ENCODE results near the gene PRSS50. TPM values are rescaled to one million over a fixed set of nuclear protein-coding genes. Genes with fewer than 3 reads are reported as not detected.
"Not testable (repeated sequence)": the region's sequence is repeated elsewhere in the genome, so short reads cannot be mapped to it uniquely, and the experiment has no call there.

PRSS50 gene
- total RNA-seq, 1 donor from 2014 or later, result not detected

DNA sequence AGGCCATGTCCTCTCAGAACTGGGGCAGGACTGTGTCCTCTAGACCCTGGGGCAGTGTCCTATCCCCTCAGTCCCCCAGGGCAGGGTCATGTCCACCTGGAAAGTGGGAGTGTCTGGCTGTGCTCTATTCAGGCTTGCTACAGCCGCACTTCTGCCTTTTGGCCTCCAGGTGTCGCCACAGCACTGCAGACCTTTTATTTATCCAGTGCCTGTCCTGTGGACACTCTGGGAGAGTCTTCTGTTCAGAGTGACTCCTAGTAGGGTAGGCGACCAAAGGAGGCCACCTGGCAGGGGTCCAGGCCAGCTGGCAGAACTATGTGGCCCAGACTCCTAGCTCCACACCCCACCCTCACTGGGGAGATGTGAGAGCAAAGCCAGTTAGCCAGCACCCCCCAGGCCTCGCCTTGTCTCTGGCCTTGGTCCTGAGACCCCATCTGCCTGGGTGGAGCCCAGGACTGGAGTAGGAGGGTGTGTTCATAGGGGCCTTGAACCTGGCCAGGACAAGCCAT is 12.6 kb downstream of the PRSS50 start:
- TF ChIP-seq, protein P1, sequence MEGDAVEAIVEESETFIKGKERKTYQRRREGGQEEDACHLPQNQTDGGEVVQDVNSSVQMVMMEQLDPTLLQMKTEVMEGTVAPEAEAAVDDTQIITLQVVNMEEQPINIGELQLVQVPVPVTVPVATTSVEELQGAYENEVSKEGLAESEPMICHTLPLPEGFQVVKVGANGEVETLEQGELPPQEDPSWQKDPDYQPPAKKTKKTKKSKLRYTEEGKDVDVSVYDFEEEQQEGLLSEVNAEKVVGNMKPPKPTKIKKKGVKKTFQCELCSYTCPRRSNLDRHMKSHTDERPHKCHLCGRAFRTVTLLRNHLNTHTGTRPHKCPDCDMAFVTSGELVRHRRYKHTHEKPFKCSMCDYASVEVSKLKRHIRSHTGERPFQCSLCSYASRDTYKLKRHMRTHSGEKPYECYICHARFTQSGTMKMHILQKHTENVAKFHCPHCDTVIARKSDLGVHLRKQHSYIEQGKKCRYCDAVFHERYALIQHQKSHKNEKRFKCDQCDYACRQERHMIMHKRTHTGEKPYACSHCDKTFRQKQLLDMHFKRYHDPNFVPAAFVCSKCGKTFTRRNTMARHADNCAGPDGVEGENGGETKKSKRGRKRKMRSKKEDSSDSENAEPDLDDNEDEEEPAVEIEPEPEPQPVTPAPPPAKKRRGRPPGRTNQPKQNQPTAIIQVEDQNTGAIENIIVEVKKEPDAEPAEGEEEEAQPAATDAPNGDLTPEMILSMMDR (IDR thresholded peaks at IDR 0.05), result peak; percentile 98
- Mint-ChIP-seq H3K4me3 (ENCODE audit: unreplicated experiment) (no peak overlapping the region), H3K27me3 (ENCODE audit: unreplicated experiment) (peaks cover 5% of the 10 kb centered on the region), H3K9me3 (ENCODE audit: unreplicated experiment) (no peaks in the 10 kb centered on the region), H3K36me3 (ENCODE audit: unreplicated experiment) (no peaks in the 10 kb centered on the region), H3K27ac (ENCODE audit: unreplicated experiment) (no peak overlapping the region), H3K4me1 (ENCODE audit: unreplicated experiment) (peaks cover 10% of the 10 kb centered on the region)
- no peak for DNase-seq (ENCODE audit: extremely low spot score, unreplicated experiment)

DNA sequence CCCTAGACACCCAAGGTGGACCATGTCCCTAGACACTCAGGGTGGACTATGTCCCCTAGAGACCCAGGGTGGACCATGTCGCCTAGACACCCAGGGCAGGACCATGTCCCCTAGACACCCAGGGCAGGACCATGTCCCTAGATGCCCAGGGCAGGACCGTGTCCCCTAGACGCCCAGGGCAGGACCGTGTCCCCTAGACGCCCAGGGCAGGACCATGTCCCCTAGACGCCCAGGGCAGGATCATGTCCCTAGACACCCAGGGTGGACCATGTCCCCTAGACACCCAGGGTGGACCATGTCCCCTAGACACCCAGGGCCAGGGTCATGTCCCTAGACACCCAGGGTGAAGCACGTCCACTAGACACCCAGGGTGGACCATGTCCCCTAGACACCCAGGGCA is 13.3 kb downstream of the PRSS50 start:
- H3K27me3 Mint-ChIP-seq (ENCODE audit: unreplicated experiment); DNase-seq (ENCODE audit: extremely low spot score, unreplicated experiment); H3K9me3 Mint-ChIP-seq (ENCODE audit: unreplicated experiment); H3K27ac Mint-ChIP-seq (ENCODE audit: unreplicated experiment); H3K4me3 Mint-ChIP-seq (ENCODE audit: unreplicated experiment); H3K36me3 Mint-ChIP-seq (ENCODE audit: unreplicated experiment): not testable (repeated sequence)
- peaks cover 10% of the 10 kb centered on the region for H3K4me1 Mint-ChIP-seq (ENCODE audit: unreplicated experiment)

DNA sequence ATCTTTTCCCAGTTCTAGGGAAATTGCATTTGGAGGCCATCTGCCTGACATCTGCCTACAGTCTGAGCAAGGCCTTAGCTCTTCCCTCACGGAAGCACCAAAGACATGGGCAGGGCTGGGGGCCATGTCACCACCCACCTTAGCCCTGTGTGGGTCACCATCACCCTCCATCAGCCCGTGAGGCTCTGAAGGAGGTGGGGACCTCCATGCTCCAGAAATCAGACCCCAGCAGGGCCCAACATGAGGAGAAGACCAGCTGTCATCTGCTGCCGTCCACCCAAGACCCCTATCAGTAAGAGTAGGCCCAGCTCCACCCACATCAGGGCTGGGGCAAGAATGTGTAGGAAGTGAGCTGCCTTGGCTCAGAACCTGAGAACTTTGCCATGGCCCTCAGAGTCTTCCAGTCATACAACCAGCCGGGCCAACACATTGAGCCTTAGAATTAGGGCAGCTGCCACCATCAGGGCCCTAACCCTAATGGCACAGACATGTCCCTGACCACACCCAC is 14.6 kb downstream of the PRSS50 start:
- H3K9me3 Mint-ChIP-seq (ENCODE audit: unreplicated experiment), result no peaks in the 10 kb centered on the region
- TF ChIP-seq, protein P1 (IDR thresholded peaks at IDR 0.05), result no peak
- no peak for DNase-seq (ENCODE audit: extremely low spot score, unreplicated experiment)
- H3K27me3 Mint-ChIP-seq (ENCODE audit: unreplicated experiment), result peaks cover 5% of the 10 kb centered on the region
- no peak overlapping the region for H3K27ac Mint-ChIP-seq (ENCODE audit: unreplicated experiment)
- peaks cover 10% of the 10 kb centered on the region for H3K4me1 Mint-ChIP-seq (ENCODE audit: unreplicated experiment)
- no peaks in the 10 kb centered on the region for H3K36me3 Mint-ChIP-seq (ENCODE audit: unreplicated experiment)
- no peak overlapping the region for H3K4me3 Mint-ChIP-seq (ENCODE audit: unreplicated experiment)

DNA sequence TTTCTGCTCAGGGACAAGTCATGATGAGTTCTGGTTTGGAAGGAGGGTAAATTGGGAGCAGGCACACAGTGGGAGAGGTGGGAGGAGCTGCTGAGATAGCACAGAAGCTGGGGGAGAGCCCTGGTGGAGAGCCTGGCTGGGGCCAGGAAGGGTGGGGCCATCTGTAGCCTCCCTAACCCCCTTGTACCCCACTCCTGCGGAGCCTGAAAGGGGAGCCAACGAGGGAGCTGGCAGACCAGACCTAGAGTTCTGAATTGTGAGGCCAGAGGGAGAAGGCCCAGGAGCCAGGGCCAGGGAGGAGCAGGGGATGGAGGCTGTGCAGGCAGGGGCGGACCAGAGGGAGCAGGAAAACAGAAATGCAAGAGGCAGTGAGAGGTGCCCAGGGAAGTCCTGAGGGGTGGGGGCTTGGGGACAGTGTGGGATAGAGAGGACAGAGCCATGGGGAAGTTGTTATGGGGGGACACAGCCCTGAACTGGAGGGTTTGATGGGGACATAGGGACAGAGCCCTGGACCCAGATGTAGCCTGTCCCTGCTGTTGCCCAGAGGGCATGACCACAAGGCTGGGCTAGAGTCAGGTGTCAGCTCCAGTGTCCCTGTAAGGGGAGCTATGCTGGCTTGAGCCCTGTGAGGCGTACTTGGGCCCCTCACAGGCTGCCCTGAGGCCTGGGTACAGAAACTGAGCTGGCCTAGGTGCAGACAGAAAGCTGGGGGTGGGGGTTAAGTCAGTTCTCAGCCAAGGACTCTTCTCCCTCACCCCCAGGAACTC is 15.2 kb downstream of the PRSS50 start:
- Mint-ChIP-seq H3K27me3 (ENCODE audit: unreplicated experiment) (peaks cover 5% of the 10 kb centered on the region), H3K4me3 (ENCODE audit: unreplicated experiment) (no peak overlapping the region), H3K9me3 (ENCODE audit: unreplicated experiment) (no peaks in the 10 kb centered on the region), H3K27ac (ENCODE audit: unreplicated experiment) (no peak overlapping the region), H3K36me3 (ENCODE audit: unreplicated experiment) (no peaks in the 10 kb centered on the region), H3K4me1 (ENCODE audit: unreplicated experiment) (peaks cover 10% of the 10 kb centered on the region)
- TF ChIP-seq, protein P1 (IDR thresholded peaks at IDR 0.05), result no peak
- no peak for DNase-seq (ENCODE audit: extremely low spot score, unreplicated experiment)

DNA sequence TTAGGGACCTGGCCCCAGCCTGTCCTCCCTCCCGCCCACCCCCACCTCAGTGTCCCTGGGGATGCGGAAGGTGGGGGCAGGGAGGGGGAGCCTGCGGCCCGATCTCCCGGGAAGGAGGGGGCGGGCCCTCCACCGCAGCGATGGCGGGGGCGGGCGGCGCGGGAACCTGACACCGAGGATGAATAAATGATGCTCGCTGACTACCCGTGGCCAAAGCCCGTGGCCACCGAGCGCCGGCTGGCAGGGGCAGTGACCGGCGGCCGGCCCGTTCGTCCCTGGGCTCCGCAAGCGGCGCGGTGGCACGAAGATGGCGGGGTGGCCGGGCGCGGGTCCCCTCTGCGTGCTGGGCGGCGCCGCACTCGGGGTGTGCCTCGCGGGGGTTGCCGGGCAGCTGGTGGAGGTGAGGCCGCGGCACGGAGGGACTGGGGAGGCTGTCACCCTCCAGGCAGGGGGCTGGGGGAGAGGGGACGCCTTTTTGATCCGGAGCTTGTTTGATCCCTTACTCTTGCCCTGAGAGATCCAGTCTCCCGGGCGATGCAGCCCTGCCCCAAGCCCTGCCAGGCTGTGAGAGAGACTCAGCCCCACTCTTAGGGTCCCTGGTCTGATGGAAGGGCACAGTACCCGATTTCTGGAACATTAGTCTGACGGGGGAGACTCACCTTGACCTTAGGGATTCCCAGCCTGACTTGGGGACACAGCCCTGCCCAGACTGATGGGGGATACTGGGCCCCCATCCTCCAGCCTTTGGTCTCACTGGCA is 16.3 kb downstream of the PRSS50 start, which contains the start of gene TMIE:
Gene TMIE, plus strand, starts transcription at position 212 of the 759 bp plus-strand sequence. Its CDS starts 96 bp downstream, at position 308.
- Mint-ChIP-seq H3K27ac (ENCODE audit: unreplicated experiment) (no peak within 1 kb of the TSS), H3K36me3 (ENCODE audit: unreplicated experiment) (no peaks in the 10 kb centered on the region), H3K4me1 (ENCODE audit: unreplicated experiment) (peaks cover 13% of the 10 kb centered on the region), H3K4me3 (ENCODE audit: unreplicated experiment) (no peak within 1 kb of the TSS), H3K27me3 (ENCODE audit: unreplicated experiment) (peaks cover 5% of the 10 kb centered on the region), H3K9me3 (ENCODE audit: unreplicated experiment) (no peaks in the 10 kb centered on the region)
- DNase-seq (ENCODE audit: extremely low spot score, unreplicated experiment), result no peak
- TF ChIP-seq, protein P1 (IDR thresholded peaks at IDR 0.05), result no peak

All from osteocyte (in vitro differentiated cells).